GM12874 (cell line): ENCODE results near the gene INSRR.

Experiments used
- CTCF ChIP-seq: IDR thresholded peaks from 2 replicates; pipeline ENCODE4 v1.5.1; 2011; ENCODE audit warnings: low read depth, mild to moderate bottlenecking, control low read depth, low read length, moderate library complexity; ENCODE audit not compliant: insufficient read depth

The INSRR gene

GRCh38 chr1:156897078-156897825, 38.3 kb upstream of the INSRR start:
- TF ChIP-seq CTCF, result no peak

- TF ChIP-seq CTCF, result no peak
These were observed 37.6 kb upstream of the INSRR start for GRCh38 chr1:156896490-156897033.

GRCh38 chr1:156895927-156896326, 37.0 kb upstream of the INSRR start:
- no peak for TF ChIP-seq CTCF

GRCh38 chr1:156895455-156895812, 36.5 kb upstream of the INSRR start:
- TF ChIP-seq CTCF, result no peak

GRCh38 chr1:156894711-156895454, 36.0 kb upstream of the INSRR start:
- no peak for TF ChIP-seq CTCF

- no peak for TF ChIP-seq CTCF
These were observed 35.1 kb upstream of the INSRR start for GRCh38 chr1:156894001-156894400.

GRCh38 chr1:156893048-156893953, 34.4 kb upstream of the INSRR start, which contains the start of gene PEAR1:
TSS of gene PEAR1 (plus strand) at chr1:156893718. CDS start at chr1:156903927, 10,209 bp downstream.
- TF ChIP-seq CTCF, result no peak
